Upper lobe of left lung (tissue), 4 donors: Measurements from ENCODE around the gene INSRR.

ENCODE experiments used
- POLR2A ChIP-seq, 4 donors: fragments of 450-650 bp; IDR thresholded peaks; one replicate each; pipeline ENCODE4 v1.5.1; 2016 to 2017; ENCODE audit warnings: antibody characterized with exemption in 4 of 4, mild to moderate bottlenecking in 2 of 4
- POLR2AphosphoS5 ChIP-seq, 2 donors: sonication (generic); formaldehyde crosslinking; IDR thresholded peaks; one replicate each; pipeline ENCODE4 v1.5.1; 2017; ENCODE audit warnings: antibody characterized with exemption in 2 of 2
- TF ChIP-seq, protein P1 (sequence below), 6 experiments: fragments of 450-650 bp in 4 of 6; fragments of 200-600 bp in 2 of 6; sonication (generic) in 2 of 6; IDR thresholded peaks; one replicate each; pipeline ENCODE4 v1.5.1; 2016 to 2019; ENCODE audit warnings: antibody characterized with exemption in 6 of 6

GRCh38 chr1:156842618-156843300 lies 16.2 kb downstream of the INSRR start:
- TF ChIP-seq, protein P1, sequence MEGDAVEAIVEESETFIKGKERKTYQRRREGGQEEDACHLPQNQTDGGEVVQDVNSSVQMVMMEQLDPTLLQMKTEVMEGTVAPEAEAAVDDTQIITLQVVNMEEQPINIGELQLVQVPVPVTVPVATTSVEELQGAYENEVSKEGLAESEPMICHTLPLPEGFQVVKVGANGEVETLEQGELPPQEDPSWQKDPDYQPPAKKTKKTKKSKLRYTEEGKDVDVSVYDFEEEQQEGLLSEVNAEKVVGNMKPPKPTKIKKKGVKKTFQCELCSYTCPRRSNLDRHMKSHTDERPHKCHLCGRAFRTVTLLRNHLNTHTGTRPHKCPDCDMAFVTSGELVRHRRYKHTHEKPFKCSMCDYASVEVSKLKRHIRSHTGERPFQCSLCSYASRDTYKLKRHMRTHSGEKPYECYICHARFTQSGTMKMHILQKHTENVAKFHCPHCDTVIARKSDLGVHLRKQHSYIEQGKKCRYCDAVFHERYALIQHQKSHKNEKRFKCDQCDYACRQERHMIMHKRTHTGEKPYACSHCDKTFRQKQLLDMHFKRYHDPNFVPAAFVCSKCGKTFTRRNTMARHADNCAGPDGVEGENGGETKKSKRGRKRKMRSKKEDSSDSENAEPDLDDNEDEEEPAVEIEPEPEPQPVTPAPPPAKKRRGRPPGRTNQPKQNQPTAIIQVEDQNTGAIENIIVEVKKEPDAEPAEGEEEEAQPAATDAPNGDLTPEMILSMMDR (IDR thresholded peaks at IDR 0.05) = no peak
- no peak for TF ChIP-seq POLR2A (IDR thresholded peaks at IDR 0.05)
- TF ChIP-seq POLR2AphosphoS5 (IDR thresholded peaks at IDR 0.05) = no peak
